NCI-H1694 (cell line): ENCODE measurements around the gene ARHGEF2.

ENCODE experiments used
- DNase-seq: peaks from one replicate; lab custom pipeline; 2025; lab: John Stamatoyannopoulos, UW

ARHGEF2 gene

GRCh38 chr1:155978325-155978972, at the start of gene ARHGEF2:
Gene ARHGEF2, minus strand, starts transcription at chr1:155978547. Its CDS starts 120 bp downstream, at chr1:155978427.
- DNase-seq = peak; percentile 94

- no peak for DNase-seq
Observed at GRCh38 chr1:156026588-156026987, 48.2 kb upstream of the ARHGEF2 start.

- peak; percentile 90 for DNase-seq
Observed at GRCh38 chr1:156025876-156026275, 47.5 kb upstream of the ARHGEF2 start.

- no peak for DNase-seq
Observed at GRCh38 chr1:156024801-156025200, 46.5 kb upstream of the ARHGEF2 start.

GRCh38 chr1:156021954-156022353, 43.6 kb upstream of the ARHGEF2 start:
- DNase-seq = no peak

- DNase-seq = no peak
Observed at GRCh38 chr1:156021093-156021428, 42.7 kb upstream of the ARHGEF2 start.

GRCh38 chr1:156020293-156021092, 42.1 kb upstream of the ARHGEF2 start, which contains the start of gene SSR2:
Gene SSR2, minus strand, starts transcription at chr1:156020951. Its CDS starts 784 bp downstream, at chr1:156020167.
- peak; percentile 99 for DNase-seq

GRCh38 chr1:156019946-156020292, 41.6 kb upstream of the ARHGEF2 start:
- DNase-seq = no peak

GRCh38 chr1:156014829-156015228, 36.5 kb upstream of the ARHGEF2 start:
- DNase-seq = no peak

- DNase-seq = no peak
Observed at GRCh38 chr1:156012051-156012817, 33.9 kb upstream of the ARHGEF2 start.

GRCh38 chr1:156009404-156009803, 31.1 kb upstream of the ARHGEF2 start:
- DNase-seq = no peak

- DNase-seq = no peak
Observed at GRCh38 chr1:156006666-156007376, 28.5 kb upstream of the ARHGEF2 start.

GRCh38 chr1:156004843-156005584, 26.7 kb upstream of the ARHGEF2 start:
- no peak for DNase-seq

GRCh38 chr1:156003923-156004188, 25.5 kb upstream of the ARHGEF2 start:
- DNase-seq = no peak

- no peak for DNase-seq
Observed at GRCh38 chr1:156002188-156002911, 24.0 kb upstream of the ARHGEF2 start.

- no peak for DNase-seq
Observed at GRCh38 chr1:156001662-156002171, 23.4 kb upstream of the ARHGEF2 start.

- DNase-seq = no peak
Observed at GRCh38 chr1:156001021-156001661, 22.8 kb upstream of the ARHGEF2 start.

- no peak for DNase-seq
Observed at GRCh38 chr1:155999964-156000363, 21.6 kb upstream of the ARHGEF2 start.

- DNase-seq = no peak
Observed at GRCh38 chr1:155996166-155996565, 17.8 kb upstream of the ARHGEF2 start.

- DNase-seq = no peak
Observed at GRCh38 chr1:155993595-155993994, 15.2 kb upstream of the ARHGEF2 start.
